Stimulated activated CD4-positive, alpha-beta T cell treated with anti-CD3 and anti-CD28 coated beads, Interleukin-1b, Interleukin-23, amount 100 ng/mL, for 24 hours (primary cell): Measurements from ENCODE around the gene COL13A1.

Experiments
- DNase-seq, 4 experiments: peaks; one replicate each; pipeline ENCODE4 v3.0.0-alpha.2; 2020; ENCODE audit warnings: low read depth in 4 of 4, low spot score in 1 of 4

COL13A1 gene

GRCh38 chr10:69961881-69962745 is 160.4 kb downstream of the COL13A1 start:
- DNase-seq, result no peak

- no peak for DNase-seq
Measured at GRCh38 chr10:69962746-69963135, 161.0 kb downstream of the COL13A1 start.

GRCh38 chr10:69963178-69963834 is 161.6 kb downstream of the COL13A1 start:
- no peak for DNase-seq

- no peak for DNase-seq
Measured at GRCh38 chr10:69963835-69964710, 162.4 kb downstream of the COL13A1 start.

GRCh38 chr10:69965086-69965485 is 163.4 kb downstream of the COL13A1 start:
- DNase-seq, result no peak

GRCh38 chr10:69965919-69966662 is 164.4 kb downstream of the COL13A1 start:
- DNase-seq, result no peak

GRCh38 chr10:69968830-69969229 is 167.1 kb downstream of the COL13A1 start:
- no peak for DNase-seq

GRCh38 chr10:69969977-69970376 is 168.3 kb downstream of the COL13A1 start:
- DNase-seq, result no peak

- no peak for DNase-seq
Measured at GRCh38 chr10:69972981-69973397, 171.3 kb downstream of the COL13A1 start.

GRCh38 chr10:69973678-69974077 is 172.0 kb downstream of the COL13A1 start:
- no peak for DNase-seq

- no peak for DNase-seq
Measured at GRCh38 chr10:69974551-69975155, 172.9 kb downstream of the COL13A1 start.

GRCh38 chr10:69976795-69977546 is 175.3 kb downstream of the COL13A1 start:
- no peak for DNase-seq

- no peak for DNase-seq
Measured at GRCh38 chr10:69979174-69979573, 177.5 kb downstream of the COL13A1 start.

- no peak for DNase-seq
Measured at GRCh38 chr10:69980672-69981071, 179.0 kb downstream of the COL13A1 start.

- DNase-seq, result no peak
Measured at GRCh38 chr10:69988094-69988493, 186.4 kb downstream of the COL13A1 start.

GRCh38 chr10:69991151-69991550 is 189.4 kb downstream of the COL13A1 start:
- no peak for DNase-seq

GRCh38 chr10:69994262-69994661 is 192.6 kb downstream of the COL13A1 start:
- no peak for DNase-seq

- no peak for DNase-seq
Measured at GRCh38 chr10:69996611-69997010, 194.9 kb downstream of the COL13A1 start.

GRCh38 chr10:70000262-70000661 is 198.6 kb downstream of the COL13A1 start:
- no peak for DNase-seq
